Upper lobe of right lung (tissue), 1 donor: ENCODE results near the gene UBAC2. TPM values are rescaled to one million over a fixed set of nuclear protein-coding genes. Genes with fewer than 3 reads are reported as not detected.

Experiments used
- ATAC-seq: fragments of 200-7000 bp; cut with Tn5 transposase; one replicate; pipeline ENCODE4 v1.9.1; 2020; ENCODE audit warnings: mild to moderate bottlenecking, moderate library complexity
- DNase-seq: peaks from one replicate; pipeline ENCODE4 v3.0.0-alpha.2; 2020
- H3K27ac ChIP-seq: fragments of 200-600 bp; one replicate; pipeline ENCODE4 v1.8.0; 2022
- H3K27me3 ChIP-seq: fragments of 200-600 bp; one replicate; pipeline ENCODE4 v1.8.0; 2022; ENCODE audit warnings: mild to moderate bottlenecking
- H3K36me3 ChIP-seq: fragments of 200-600 bp; one replicate; pipeline ENCODE4 v1.8.0; 2022
- H3K4me1 ChIP-seq: fragments of 200-600 bp; one replicate; pipeline ENCODE4 v1.8.0; 2022
- H3K4me3 ChIP-seq: fragments of 200-600 bp; one replicate; pipeline ENCODE4 v1.8.0; 2022; ENCODE audit warnings: mild to moderate bottlenecking
- H3K9me3 ChIP-seq: fragments of 200-600 bp; one replicate; pipeline ENCODE4 v1.8.0; 2022
- CTCF ChIP-seq: fragments of 200-600 bp; IDR thresholded peaks from one replicate; pipeline ENCODE4 v1.8.0; 2022; ENCODE audit warnings: antibody characterized with exemption
- intact Hi-C: fragments of 100-400 bp; cut with DNase I; formaldehyde crosslinking; loops from one replicate; pipeline ENCODE4 v1.11.0; 2022
- total RNA-seq: library from RNA; stranded (reverse); fragmentation: NEBNext Ultra II Directional; extraction: Animal tissue kit (Norgen Biotek cat#: 25700); gene quantifications from one replicate; pipeline ENCODE4 v1.2.1, GENCODE V29; 2021
- donor health status: DM: no; HTN: yes; CAD: no; lungs with severe emphysema.

The UBAC2 gene
- total RNA-seq, 1 donor from 2014 or later, result 50.2 TPM

GRCh38 chr13:99366075-99366987, 165.7 kb downstream of the UBAC2 start:
- H3K9me3 ChIP-seq, result no peaks in the 10 kb centered on the region
- H3K4me3 ChIP-seq, result no peak overlapping the region
- intact Hi-C loops, result no loop called here
- ATAC-seq, result no peak
- no peak overlapping the region for H3K27ac ChIP-seq
- no peaks in the 10 kb centered on the region for H3K4me1 ChIP-seq
- H3K27me3 ChIP-seq, result no peaks in the 10 kb centered on the region
- H3K36me3 ChIP-seq, result peaks cover 15% of the 10 kb centered on the region
- TF ChIP-seq CTCF, result no peak
- no peak for DNase-seq

GRCh38 chr13:99367106-99367616, 166.5 kb downstream of the UBAC2 start:
- ATAC-seq, result no peak
- no peaks in the 10 kb centered on the region for H3K4me1 ChIP-seq

GRCh38 chr13:99367663-99368448, 167.2 kb downstream of the UBAC2 start:
- no peak overlapping the region for H3K27ac ChIP-seq
- DNase-seq (no peak), ATAC-seq (no peak)
- no peaks in the 10 kb centered on the region for H3K9me3 ChIP-seq
- intact Hi-C loops, result no loop called here
- H3K27me3 ChIP-seq, result no peaks in the 10 kb centered on the region
- no peak for TF ChIP-seq CTCF
- peaks cover 15% of the 10 kb centered on the region for H3K36me3 ChIP-seq
- no peak overlapping the region for H3K4me3 ChIP-seq
- H3K4me1 ChIP-seq, result no peaks in the 10 kb centered on the region

More at GRCh38 chr13:99367106-99367616, 166.5 kb downstream of the UBAC2 start:
- no peak for TF ChIP-seq CTCF
- Histone ChIP-seq H3K9me3 (no peaks in the 10 kb centered on the region), H3K4me3 (no peak overlapping the region), H3K27ac (no peak overlapping the region), H3K36me3 (peaks cover 15% of the 10 kb centered on the region), H3K27me3 (no peaks in the 10 kb centered on the region)
- intact Hi-C loops, result no loop called here
- DNase-seq, result no peak

DNA sequence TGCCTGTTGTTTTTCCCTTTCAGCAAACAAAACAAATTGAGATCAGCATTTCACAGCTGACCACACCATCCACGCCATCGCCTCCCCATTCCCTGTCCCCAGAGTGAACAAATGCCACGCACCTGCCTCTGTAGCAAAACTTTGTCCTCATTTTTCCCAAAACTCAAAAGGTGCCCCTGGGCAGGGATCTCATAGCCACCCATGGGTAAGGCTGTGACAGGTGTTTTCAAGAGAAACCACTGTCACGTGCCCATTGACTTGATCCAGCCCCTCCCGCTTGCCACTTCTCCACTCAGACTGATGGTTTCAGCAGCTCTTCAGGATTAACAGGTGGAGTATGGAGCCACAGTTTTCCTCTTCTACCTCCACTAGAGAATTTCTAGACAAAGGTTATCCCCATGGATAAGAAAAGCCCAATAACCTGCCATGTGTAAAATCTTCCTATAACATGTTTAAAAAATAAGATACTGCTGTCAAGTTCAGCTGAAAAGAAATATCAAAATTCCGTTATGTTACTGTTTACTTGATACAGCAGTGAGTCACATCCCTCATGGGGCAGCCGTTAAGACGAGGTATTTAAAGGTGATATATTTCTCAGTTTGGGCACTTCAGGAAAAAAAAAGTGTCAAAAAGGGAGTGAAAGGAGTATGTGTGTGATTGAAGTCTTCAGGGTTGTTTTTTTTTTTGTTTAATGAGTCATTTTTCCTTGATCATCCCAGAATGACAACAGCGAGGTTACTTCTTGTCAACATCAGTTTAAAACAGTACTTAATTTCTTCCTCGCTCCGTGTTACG, 170.0 kb downstream of the UBAC2 start:
- Histone ChIP-seq H3K9me3 (no peaks in the 10 kb centered on the region), H3K27me3 (no peaks in the 10 kb centered on the region), H3K27ac (no peak overlapping the region), H3K4me1 (no peaks in the 10 kb centered on the region), H3K36me3 (peaks cover 15% of the 10 kb centered on the region), H3K4me3 (no peak overlapping the region)
- DNase-seq (no peak), ATAC-seq (no peak)
- intact Hi-C loops, result no loop called here
- no peak for TF ChIP-seq CTCF

DNA sequence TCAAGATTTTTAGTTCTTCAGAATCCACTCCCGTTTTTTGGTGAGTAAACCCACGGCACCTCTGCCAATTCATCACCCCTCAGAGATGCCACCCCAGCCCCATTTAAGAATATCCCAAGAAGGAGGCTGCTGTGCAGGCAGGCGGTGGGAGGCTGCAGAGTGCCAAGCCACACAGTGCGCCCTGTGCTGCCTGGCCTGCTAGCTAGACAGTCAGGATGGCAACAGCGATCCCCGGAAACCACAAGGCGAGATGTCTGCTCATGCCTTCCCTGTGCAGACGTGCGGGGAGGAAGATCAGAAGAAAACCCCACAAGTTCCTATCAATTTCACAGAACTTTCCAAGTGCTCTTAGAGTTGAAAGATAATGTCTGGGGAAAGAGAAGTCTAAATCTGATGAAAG, 171.3 kb downstream of the UBAC2 start:
- no peaks in the 10 kb centered on the region for H3K9me3 ChIP-seq
- intact Hi-C loops, result no loop called here
- TF ChIP-seq CTCF, result no peak
- no peak overlapping the region for H3K27ac ChIP-seq
- no peaks in the 10 kb centered on the region for H3K27me3 ChIP-seq
- no peaks in the 10 kb centered on the region for H3K4me1 ChIP-seq
- DNase-seq (no peak), ATAC-seq (peak; percentile 34)
- H3K4me3 ChIP-seq, result no peak overlapping the region
- peaks cover 16% of the 10 kb centered on the region for H3K36me3 ChIP-seq
